ENCODE results near the gene PPP1R14C. TPM values are rescaled to one million over a fixed set of nuclear protein-coding genes. Genes with fewer than 3 reads are reported as not detected.

Gene PPP1R14C
- polyA plus RNA-seq, 1 donor (not counting 4 experiments of a cell fraction or from before 2014, with no cell fraction given) = 50.6 TPM

GRCh38 chr6:150251566-150252186 lies 108.8 kb downstream of the PPP1R14C start:
- DNase-seq (ENCODE audit: low read depth, low spot score) = no peak
- Histone ChIP-seq H3K4me2 (ENCODE audit: control insufficient read depth, extremely low read depth, insufficient read depth, low read depth, low read length) (peak overlapping the region; percentile 67), H3K79me2 (ENCODE audit: control insufficient read depth, insufficient read depth, low read length) (no peaks in the 10 kb centered on the region), H3K9me1 (ENCODE audit: control insufficient read depth, extremely low read depth, insufficient read depth, low read length) (no peaks in the 10 kb centered on the region), H3K36me3 (ENCODE audit: control insufficient read depth in 2 of 2, extremely low read depth in 1 of 2, insufficient read depth in 2 of 2, low read length in 2 of 2) (peaks cover 4 to 8% of the 10 kb centered on the region in 2 experiments), H3K4me3 (ENCODE audit: control insufficient read depth in 2 of 3, extremely low read depth in 1 of 3, insufficient read depth in 2 of 3, low read depth in 1 of 3, low read length in 3 of 3) (no peak overlapping the region), H3K9ac (ENCODE audit: control insufficient read depth, extremely low read depth, insufficient read depth, low read length) (peak overlapping the region; percentile 55), H3K9me3 (ENCODE audit: control insufficient read depth, low read depth, low read length) (peaks cover 7% of the 10 kb centered on the region), H3K27ac (ENCODE audit: control insufficient read depth, insufficient read depth, low read length) (peak overlapping the region; percentile 100), H3K27me3 (ENCODE audit: control insufficient read depth, extremely low read depth, insufficient read depth, low read length) (no peaks in the 10 kb centered on the region), H4K20me1 (ENCODE audit: control insufficient read depth, extremely low read depth, insufficient read depth, low read length) (no peaks in the 10 kb centered on the region), H3K4me1 (ENCODE audit: control insufficient read depth, extremely low read depth, insufficient read depth, low read length) (peaks cover 62% of the 10 kb centered on the region), H2AFZ (ENCODE audit: control insufficient read depth, low read length) (no peak overlapping the region)
- dilution Hi-C loops (cut with MboI; ENCODE audit: extremely low pct_ligation_motif_present, low sequenced_read_pairs) = no loop called here
- FAIRE-seq = no peak
- TF ChIP-seq CTCF (optimal IDR thresholded peaks at IDR 0.05 in 1 of 3, IDR thresholded peaks at IDR 0.05 in 1 of 3, conservative IDR thresholded peaks at IDR 0.05 in 1 of 3; ENCODE audit: extremely low read depth in 1 of 3, insufficient read depth in 2 of 3, low read length in 3 of 3) = no peak
- no peak for TF ChIP-seq EZH2 (IDR thresholded peaks at IDR 0.05; ENCODE audit: low read length)

- H4K20me1 ChIP-seq (ENCODE audit: control insufficient read depth, extremely low read depth, insufficient read depth, low read length) = no peaks in the 10 kb centered on the region
- H2AFZ ChIP-seq (ENCODE audit: control insufficient read depth, low read length) = no peak overlapping the region
- peak overlapping the region; percentile 19 for H3K9ac ChIP-seq (ENCODE audit: control insufficient read depth, extremely low read depth, insufficient read depth, low read length)
- peak; percentile 91 for FAIRE-seq
- peaks cover 73% of the 10 kb centered on the region for H3K4me1 ChIP-seq (ENCODE audit: control insufficient read depth, extremely low read depth, insufficient read depth, low read length)
- no peaks in the 10 kb centered on the region for H3K79me2 ChIP-seq (ENCODE audit: control insufficient read depth, insufficient read depth, low read length)
- TF ChIP-seq EZH2 (IDR thresholded peaks at IDR 0.05; ENCODE audit: low read length) (no peak), CTCF (optimal IDR thresholded peaks at IDR 0.05 in 1 of 3, IDR thresholded peaks at IDR 0.05 in 1 of 3, conservative IDR thresholded peaks at IDR 0.05 in 1 of 3; ENCODE audit: extremely low read depth in 1 of 3, insufficient read depth in 2 of 3, low read length in 3 of 3) (no peak)
- H3K27ac ChIP-seq (ENCODE audit: control insufficient read depth, insufficient read depth, low read length) = peak overlapping the region; percentile 100
- H3K4me3 ChIP-seq (ENCODE audit: control insufficient read depth in 2 of 3, extremely low read depth in 1 of 3, insufficient read depth in 2 of 3, low read depth in 1 of 3, low read length in 3 of 3) = no peak overlapping the region
- no peaks in the 10 kb centered on the region for H3K9me1 ChIP-seq (ENCODE audit: control insufficient read depth, extremely low read depth, insufficient read depth, low read length)
- peak overlapping the region; percentile 2 for H3K4me2 ChIP-seq (ENCODE audit: control insufficient read depth, extremely low read depth, insufficient read depth, low read depth, low read length)
- peaks cover 4% of the 10 kb centered on the region for H3K9me3 ChIP-seq (ENCODE audit: control insufficient read depth, low read depth, low read length)
- H3K36me3 ChIP-seq (ENCODE audit: control insufficient read depth in 2 of 2, extremely low read depth in 1 of 2, insufficient read depth in 2 of 2, low read length in 2 of 2) = peaks cover 4 to 8% of the 10 kb centered on the region in 2 experiments
- dilution Hi-C loops (cut with MboI; ENCODE audit: extremely low pct_ligation_motif_present, low sequenced_read_pairs) = no loop called here
- DNase-seq (ENCODE audit: low read depth, low spot score) = no peak
- H3K27me3 ChIP-seq (ENCODE audit: control insufficient read depth, extremely low read depth, insufficient read depth, low read length) = no peaks in the 10 kb centered on the region
These were observed 110.0 kb downstream of the PPP1R14C start for GRCh38 chr6:150252714-150253444.

All from keratinocyte (primary cell).